SK-N-SH (cell line): ENCODE results near the gene MEIS1. TPM values are rescaled to one million over a fixed set of nuclear protein-coding genes. Genes with fewer than 3 reads are reported as not detected.
"Not testable (repeated sequence)": the region's sequence is repeated elsewhere in the genome, so short reads cannot be mapped to it uniquely, and the experiment has no call there.

Experiments used
- CTCF ChIA-PET: fragments of 300-600, 350-600 bp; formaldehyde crosslinking; extraction: SDS; loops from one replicate; lab custom pipeline; 2021; lab: Yijun Ruan, JAX
- POLR2A ChIA-PET: fragments of 350-600 bp; sonication (Branson Sonifier 250); formaldehyde crosslinking; extraction: SDS; loops from one replicate; lab custom pipeline; 2020; ENCODE audit warnings: antibody characterized with exemption, inconsistent platforms; lab: Yijun Ruan, JAX
- DNase-seq: peaks from one replicate; pipeline ENCODE4 v3.0.0; 2012
- H2AFZ ChIP-seq: fragments of 200-600 bp; sonication (generic); 2 replicates; pipeline ENCODE4 v1.8.1; 2016; ENCODE audit warnings: antibody characterized with exemption, mild to moderate bottlenecking, low read depth
- H3F3A ChIP-seq: fragments of 200-600 bp; sonication (generic); replicated peaks from 2 replicates; pipeline ENCODE3; 2016; ENCODE audit warnings: antibody characterized with exemption, mild to moderate bottlenecking; ENCODE audit not compliant: insufficient read depth
- H3K27ac ChIP-seq, 2 experiments: fragments of 200-500 bp in 1 of 2; fragments of 200-600 bp in 1 of 2; sonication (Bioruptor generic) in 1 of 2; sonication (generic), shearing (Covaris generic) in 1 of 2; 2 replicates each; pipeline versions ENCODE4 v1.5.1 to v1.6.1; 2014 to 2016; ENCODE audit warnings: low read depth in 2 of 2, inconsistent platforms in 1 of 2, low read length in 1 of 2, mild to moderate bottlenecking in 1 of 2, mixed read lengths in 1 of 2
- H3K27me3 ChIP-seq: fragments of 200-600 bp; sonication (generic), shearing (Covaris generic); 2 replicates; pipeline ENCODE4 v1.6.1; 2016; ENCODE audit warnings: mixed run types; ENCODE audit not compliant: insufficient read depth
- H3K36me3 ChIP-seq, 2 experiments: fragments of 200-500 bp in 1 of 2; fragments of 200-600 bp in 1 of 2; sonication (Bioruptor generic) in 1 of 2; sonication (generic) in 1 of 2; replicated peaks in 1 of 2; 2 replicates each; pipeline versions ENCODE3 to v1.5.1; 2014 to 2016; ENCODE audit warnings: low read length in 1 of 2, mild to moderate bottlenecking in 1 of 2; ENCODE audit not compliant: insufficient read depth in 2 of 2, control insufficient read depth in 1 of 2
- H3K4me1 ChIP-seq, 2 experiments: fragments of 200-500 bp in 1 of 2; fragments of 200-600 bp in 1 of 2; sonication (Bioruptor generic) in 1 of 2; sonication (generic), shearing (Covaris generic) in 1 of 2; 2 replicates each; pipeline versions ENCODE4 v1.5.1 to v1.6.1; 2014 to 2016; ENCODE audit warnings: low read depth in 1 of 2, low read length in 1 of 2, mixed run types in 1 of 2; ENCODE audit not compliant: insufficient read depth in 2 of 2, control insufficient read depth in 1 of 2
- H3K4me2 ChIP-seq: fragments of 200-600 bp; sonication (generic), shearing (Covaris generic); 2 replicates; pipeline ENCODE4 v1.6.1; 2017; ENCODE audit warnings: mixed run types
- H3K4me3 ChIP-seq, 2 experiments: fragments of 200-500 bp in 1 of 2; fragments of 200-600 bp in 1 of 2; sonication (Bioruptor generic) in 1 of 2; sonication (generic), shearing (Covaris generic) in 1 of 2; 2 replicates each; pipeline versions ENCODE4 v1.5.1 to v1.8.1; 2014 to 2016; ENCODE audit warnings: low read depth in 2 of 2, inconsistent platforms in 1 of 2, low read length in 1 of 2, mild to moderate bottlenecking in 1 of 2, mixed read lengths in 1 of 2, moderate library complexity in 1 of 2
- H3K79me2 ChIP-seq: fragments of 200-600 bp; sonication (generic); 2 replicates; pipeline ENCODE4 v1.8.1; 2017; ENCODE audit warnings: mild to moderate bottlenecking; ENCODE audit not compliant: insufficient read depth
- H3K9ac ChIP-seq: fragments of 200-600 bp; sonication (generic); 2 replicates; pipeline ENCODE4 v1.6.1; 2017; ENCODE audit warnings: mixed run types
- H3K9me2 ChIP-seq: fragments of 200-600 bp; sonication (generic); 2 replicates; pipeline ENCODE4 v1.6.1; 2017; ENCODE audit warnings: mixed run types
- H3K9me3 ChIP-seq: fragments of 200-600 bp; sonication (generic); 2 replicates; pipeline ENCODE4 v1.6.1; 2017; ENCODE audit warnings: mixed run types, mild to moderate bottlenecking, moderate library complexity
- H4K20me1 ChIP-seq: fragments of 200-600 bp; sonication (generic); 2 replicates; pipeline ENCODE4 v1.6.1; 2017; ENCODE audit warnings: mild to moderate bottlenecking, mixed run types; ENCODE audit not compliant: insufficient read depth
- CHD2 ChIP-seq: fragments of 150-350 bp; IDR thresholded peaks from 2 replicates; pipeline ENCODE4 v1.6.1; 2018; ENCODE audit warnings: low read length; ENCODE audit not compliant: partially characterized antibody
- CTCF ChIP-seq: fragments of 200-600 bp; sonication (generic); IDR thresholded peaks from 2 replicates; pipeline ENCODE4 v1.6.1; 2017; ENCODE audit warnings: antibody characterized with exemption, mild to moderate bottlenecking, moderate library complexity
- EP300 ChIP-seq, 2 experiments: IDR thresholded peaks; 2 replicates each; pipeline versions ENCODE4 v1.4.0 to v1.6.1; 2012; ENCODE audit warnings: borderline replicate concordance in 1 of 2, low read depth in 1 of 2, low read length in 1 of 2
- FOXM1 ChIP-seq: IDR thresholded peaks from 2 replicates; pipeline ENCODE4 v1.4.0; 2012; ENCODE audit warnings: low read depth, mild to moderate bottlenecking
- GABPA ChIP-seq: IDR thresholded peaks from 2 replicates; pipeline ENCODE4 v1.4.0; 2012; ENCODE audit warnings: low read depth, mild to moderate bottlenecking
- GATA2 ChIP-seq: sonication (generic); formaldehyde crosslinking; IDR thresholded peaks from 2 replicates; pipeline ENCODE4 v1.5.0; 2020; ENCODE audit warnings: mild to moderate bottlenecking, missing genetic modification reagents
- IRF3 ChIP-seq: fragments of 150-350 bp; IDR thresholded peaks from 2 replicates; pipeline ENCODE4 v1.6.1; 2016; ENCODE audit warnings: mild to moderate bottlenecking, low read depth, low read length
- MEF2A ChIP-seq: IDR thresholded peaks from 2 replicates; pipeline ENCODE4 v1.4.0; 2012; ENCODE audit warnings: low read depth, borderline replicate concordance
- MXI1 ChIP-seq: IDR thresholded peaks from 2 replicates; pipeline ENCODE4 v1.6.1; 2012; ENCODE audit warnings: mild to moderate bottlenecking, low read depth, low read length, improper control_type of control experiment
- NFIC ChIP-seq: IDR thresholded peaks from 2 replicates; pipeline ENCODE4 v1.4.0; 2012; ENCODE audit warnings: borderline replicate concordance
- NRF1 ChIP-seq: IDR thresholded peaks from 2 replicates; pipeline ENCODE4 v1.6.1; 2012; ENCODE audit warnings: low read depth, mild to moderate bottlenecking, low read length
- RAD21 ChIP-seq: IDR thresholded peaks from 2 replicates; pipeline ENCODE4 v1.6.1; 2012; ENCODE audit warnings: mild to moderate bottlenecking, low read length
- RXRA ChIP-seq: IDR thresholded peaks from 2 replicates; pipeline ENCODE4 v1.4.0; 2012; ENCODE audit warnings: low read depth, mild to moderate bottlenecking, borderline replicate concordance
- SIN3A ChIP-seq: IDR thresholded peaks from 2 replicates; pipeline ENCODE4 v1.6.1; 2012; ENCODE audit warnings: low read depth, mild to moderate bottlenecking, low read length, moderate library complexity, borderline replicate concordance
- USF1 ChIP-seq: IDR thresholded peaks from 2 replicates; pipeline ENCODE4 v1.4.0; 2012; ENCODE audit warnings: low read depth, borderline replicate concordance
- USF2 ChIP-seq: fragments of 150-350 bp; IDR thresholded peaks from 2 replicates; pipeline ENCODE4 v1.6.1; 2017; ENCODE audit warnings: antibody characterized with exemption, low read length, low read depth, borderline replicate concordance
- ZBTB33 ChIP-seq: IDR thresholded peaks from 2 replicates; pipeline ENCODE4 v1.4.0; 2012; ENCODE audit warnings: low read depth, borderline replicate concordance
- WGBS: methylation state at CpG from one replicate; pipeline ENCODE4 v1.1.6; 2017; ENCODE audit warnings: low lambda C conversion rate; 5-methylcytosine and 5-hydroxymethylcytosine counted together
- polyA plus RNA-seq, 3 experiments: library from polyadenylated mRNA; depleted of rRNA; stranded (reverse); fragments of >200 nt; gene quantifications; 2 replicates each; pipeline ENCODE4 v1.2.3, GENCODE V29; 2012

The MEIS1 gene
- polyA plus RNA-seq, 1 of the 3 experiments (the other 2 are of a cell fraction): 16.9 TPM

- H3K27me3 ChIP-seq: no peaks in the 10 kb centered on the region
- no peaks in the 10 kb centered on the region for H3K79me2 ChIP-seq
- no peak overlapping the region for H3K9ac ChIP-seq
- ChIA-PET POLR2A (no interaction called here), CTCF (no interaction called here)
- H3K36me3 ChIP-seq: no peaks in the 10 kb centered on the region
- no peak for TF ChIP-seq GATA2 (CRISPR knock-in tag)
- TF ChIP-seq NRF1: no peak
- no peak for TF ChIP-seq RAD21
- TF ChIP-seq GABPA: no peak
- no peak for TF ChIP-seq ZBTB33
- no peak for TF ChIP-seq CTCF
- TF ChIP-seq NFIC: no peak
- TF ChIP-seq MEF2A: no peak
- no peak for TF ChIP-seq IRF3
- TF ChIP-seq MXI1: no peak
- TF ChIP-seq USF2: no peak
- TF ChIP-seq CHD2: no peak
- no peak for TF ChIP-seq FOXM1
- TF ChIP-seq RXRA: no peak
- TF ChIP-seq USF1: no peak
- TF ChIP-seq EP300 (IDR thresholded peaks at IDR 0.05; ENCODE audit: borderline replicate concordance in 1 of 2, low read depth in 1 of 2, low read length in 1 of 2): no peak
- TF ChIP-seq SIN3A: no peak
- H3K9me2 ChIP-seq: no peaks in the 10 kb centered on the region
- no peak overlapping the region for H2AFZ ChIP-seq
- H3F3A ChIP-seq: no peaks in the 10 kb centered on the region
- no peak overlapping the region for H3K4me2 ChIP-seq
- H3K9me3 ChIP-seq: no peaks in the 10 kb centered on the region
- 75% methylated on average over 9 of the region's 9 CpGs for WGBS
- no peaks in the 10 kb centered on the region for H3K4me1 ChIP-seq
- H3K4me3 ChIP-seq: no peak overlapping the region
- no peak for DNase-seq
- no peaks in the 10 kb centered on the region for H4K20me1 ChIP-seq
- H3K27ac ChIP-seq: no peak overlapping the region
Measured at GRCh38 chr2:66390811-66391210, 44.1 kb upstream of the MEIS1 start.

- H3F3A ChIP-seq, H3K27me3 ChIP-seq, H3K9ac ChIP-seq, CTCF ChIA-PET, H3K79me2 ChIP-seq, H3K4me2 ChIP-seq, H2AFZ ChIP-seq, H4K20me1 ChIP-seq, H3K4me3 ChIP-seq, H3K36me3 ChIP-seq, H3K9me3 ChIP-seq, POLR2A ChIA-PET, H3K27ac ChIP-seq, H3K9me2 ChIP-seq, DNase-seq, H3K4me1 ChIP-seq: not testable (repeated sequence)
- WGBS: 76% methylated on average over 17 of the region's 22 CpGs
Measured at GRCh38 chr2:66391240-66391639, 43.7 kb upstream of the MEIS1 start.
